Stimulated activated CD4-positive, alpha-beta T cell treated with anti-CD3 and anti-CD28 coated beads, Interleukin-15, amount 100 ng/mL, for 48 hours (primary cell): ENCODE data around the gene BPI.
"Not testable (repeated sequence)": the region's sequence is repeated elsewhere in the genome, so short reads cannot be mapped to it uniquely, and the experiment has no call there.

Experiments used
- DNase-seq, 2 donors: peaks; one replicate each; pipeline ENCODE4 v3.0.0-alpha.2; 2020; ENCODE audit warnings: low read depth in 2 of 2

Gene BPI

GRCh38 chr20:38363004-38363747, 59.2 kb downstream of the BPI start:
- no peak for DNase-seq

- DNase-seq: no peak
These were observed 65.4 kb downstream of the BPI start for GRCh38 chr20:38369389-38369788.

GRCh38 chr20:38372806-38373205, 68.8 kb downstream of the BPI start:
- no peak for DNase-seq

- no peak for DNase-seq
These were observed 69.4 kb downstream of the BPI start for GRCh38 chr20:38373231-38373867.

GRCh38 chr20:38373898-38374297, 69.9 kb downstream of the BPI start:
- DNase-seq: no peak

- DNase-seq: no peak
These were observed 73.2 kb downstream of the BPI start for GRCh38 chr20:38377039-38377685.

- DNase-seq: not testable (repeated sequence)
These were observed 73.9 kb downstream of the BPI start for GRCh38 chr20:38377838-38378237.

- no peak for DNase-seq
These were observed 79.2 kb downstream of the BPI start for GRCh38 chr20:38383147-38383546.

- no peak for DNase-seq
These were observed 82.0 kb downstream of the BPI start for GRCh38 chr20:38386004-38386403.

- no peak for DNase-seq
These were observed 82.9 kb downstream of the BPI start for GRCh38 chr20:38386851-38387250.
